GM12892 (cell line): ENCODE measurements around the gene WDSUB1.

Experiments
- DNase-seq: peaks from one replicate; pipeline ENCODE4 v3.0.0; 2011; ENCODE audit not compliant: insufficient read length
- FAIRE-seq: peaks from 2 replicates; lab custom pipeline; 2011; peaks lifted over from hg19 to GRCh38; lab: Jason Lieb, UNC
- POLR2A ChIP-seq: IDR thresholded peaks from 2 replicates; pipeline ENCODE4 v1.6.1; 2011; ENCODE audit warnings: low read depth, low read length, control low read depth
- POLR2AphosphoS5 ChIP-seq: IDR thresholded peaks from 2 replicates; pipeline ENCODE4 v1.6.1; 2011; ENCODE audit warnings: low read depth, low read length, control low read depth
- TAF1 ChIP-seq: IDR thresholded peaks from 2 replicates; pipeline ENCODE4 v1.6.1; 2011; ENCODE audit warnings: low read depth, mild to moderate bottlenecking, control low read depth, low read length, borderline replicate concordance

Gene WDSUB1

GRCh38 chr2:159290289-159290907 lies 3.9 kb upstream of the WDSUB1 start:
- DNase-seq (no peak), FAIRE-seq (peak; percentile 40)
- TF ChIP-seq TAF1 = no peak
- no peak for TF ChIP-seq POLR2A
- TF ChIP-seq POLR2AphosphoS5 = no peak

GRCh38 chr2:159287733-159288132 lies 1.2 kb upstream of the WDSUB1 start:
- no peak for TF ChIP-seq POLR2A
- no peak for TF ChIP-seq TAF1
- TF ChIP-seq POLR2AphosphoS5 = no peak
- DNase-seq = no peak
- no peak for FAIRE-seq

GRCh38 chr2:159286709-159287441 lies 372 bp upstream of the WDSUB1 start:
- FAIRE-seq = peak; percentile 86

GRCh38 chr2:159285433-159285832 lies 1.1 kb downstream of the WDSUB1 start:
- no peak for TF ChIP-seq POLR2A
- no peak for TF ChIP-seq POLR2AphosphoS5
- TF ChIP-seq TAF1 = no peak
- DNase-seq (no peak), FAIRE-seq (no peak)

More at GRCh38 chr2:159286709-159287441, 372 bp upstream of the WDSUB1 start:
- peak; percentile 89 for DNase-seq
- TF ChIP-seq POLR2AphosphoS5 = peak; percentile 71
- peak; percentile 74 for TF ChIP-seq POLR2A
- no peak for TF ChIP-seq TAF1

- FAIRE-seq (no peak), DNase-seq (no peak)
- TF ChIP-seq TAF1 = no peak
Measured at GRCh38 chr2:159283529-159283928, 3.0 kb downstream of the WDSUB1 start.

GRCh38 chr2:159281002-159281401 lies 5.5 kb downstream of the WDSUB1 start:
- no peak for DNase-seq
- TF ChIP-seq TAF1 (no peak), POLR2AphosphoS5 (no peak), POLR2A (no peak)
- FAIRE-seq = no peak

GRCh38 chr2:159279700-159280099 lies 6.8 kb downstream of the WDSUB1 start:
- DNase-seq (no peak), FAIRE-seq (no peak)
- TF ChIP-seq TAF1 (no peak), POLR2AphosphoS5 (no peak), POLR2A (no peak)

- no peak for TF ChIP-seq TAF1
- no peak for TF ChIP-seq POLR2AphosphoS5
- TF ChIP-seq POLR2A = no peak
- FAIRE-seq (no peak), DNase-seq (no peak)
Measured at GRCh38 chr2:159275111-159275510, 11.4 kb downstream of the WDSUB1 start.

- FAIRE-seq = no peak
- DNase-seq = no peak
Measured at GRCh38 chr2:159272156-159272555, 14.3 kb downstream of the WDSUB1 start.

GRCh38 chr2:159270744-159271379 lies 15.6 kb downstream of the WDSUB1 start:
- FAIRE-seq = no peak
- DNase-seq = no peak
- TF ChIP-seq POLR2A = no peak
- no peak for TF ChIP-seq TAF1
- no peak for TF ChIP-seq POLR2AphosphoS5

More at GRCh38 chr2:159272156-159272555, 14.3 kb downstream of the WDSUB1 start:
- TF ChIP-seq TAF1 = no peak
- no peak for TF ChIP-seq POLR2A
- TF ChIP-seq POLR2AphosphoS5 = no peak

GRCh38 chr2:159267921-159268320 lies 18.6 kb downstream of the WDSUB1 start:
- TF ChIP-seq TAF1 (no peak), POLR2A (no peak), POLR2AphosphoS5 (no peak)
- peak; percentile 36 for FAIRE-seq
- no peak for DNase-seq

- TF ChIP-seq TAF1 (no peak), POLR2A (no peak), POLR2AphosphoS5 (no peak)
- no peak for FAIRE-seq
Measured at GRCh38 chr2:159266554-159266953, 19.9 kb downstream of the WDSUB1 start.

More at GRCh38 chr2:159266554-159266953, 19.9 kb downstream of the WDSUB1 start:
- DNase-seq = no peak
